GM21515 (cell line): ENCODE results near the gene IGF2.

Experiments used
- ATAC-seq: cut with Tn5 transposase; IDR thresholded peaks from one replicate; pipeline ENCODE4 v1.9.1; 2021; ENCODE audit not compliant: unreplicated experiment

Gene IGF2

DNA sequence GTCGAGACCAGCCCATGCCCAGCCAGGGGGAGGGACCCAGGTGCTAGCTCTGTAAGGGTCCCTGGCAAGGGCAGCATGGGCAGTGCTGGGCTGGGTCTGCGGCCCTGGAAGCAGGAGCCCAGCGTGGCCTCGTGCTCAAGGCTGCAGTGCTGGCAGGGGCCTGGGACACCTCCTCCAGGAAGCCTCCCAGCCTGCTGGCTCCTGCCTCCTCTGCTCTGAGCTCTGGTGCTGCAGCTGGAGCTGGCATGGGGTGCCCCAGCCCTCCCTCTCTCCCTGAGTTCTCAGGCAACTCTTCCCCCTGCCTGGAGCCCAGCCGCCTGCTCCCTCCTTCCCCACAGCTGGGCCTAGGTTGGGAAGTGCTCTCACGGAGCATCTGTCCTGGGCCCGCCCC is 15.0 kb upstream of the IGF2 start:
- ATAC-seq = no peak

DNA sequence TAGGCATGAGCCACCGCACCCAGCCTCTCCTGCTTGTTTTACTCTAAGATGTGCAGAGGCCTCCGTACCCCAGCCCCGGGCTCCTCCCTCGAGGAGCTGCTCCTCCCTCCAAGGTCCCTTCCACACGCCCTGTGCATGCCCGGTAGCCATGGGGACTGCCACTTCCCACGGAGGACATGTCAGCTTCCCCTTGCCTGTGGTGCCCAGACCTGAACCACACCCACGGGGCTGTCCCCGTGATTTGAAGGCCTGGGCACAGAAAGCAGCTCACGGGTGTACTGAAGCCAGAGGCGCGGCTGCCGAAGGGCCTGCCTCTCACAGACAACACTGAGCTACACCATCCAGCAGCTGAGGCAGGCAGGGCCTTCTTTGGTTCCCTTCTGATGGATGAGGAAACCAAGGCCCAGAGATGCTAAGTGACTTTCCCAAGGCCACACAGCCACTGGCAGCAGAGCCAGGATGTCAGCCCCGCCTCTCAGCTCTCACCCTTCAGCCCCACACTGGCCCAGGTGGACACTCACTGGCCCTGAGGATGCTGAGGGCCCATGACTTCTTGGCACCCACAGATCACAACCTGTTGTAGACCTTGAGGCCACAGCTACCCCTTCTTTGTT is 14.5 kb upstream of the IGF2 start:
- no peak for ATAC-seq

DNA sequence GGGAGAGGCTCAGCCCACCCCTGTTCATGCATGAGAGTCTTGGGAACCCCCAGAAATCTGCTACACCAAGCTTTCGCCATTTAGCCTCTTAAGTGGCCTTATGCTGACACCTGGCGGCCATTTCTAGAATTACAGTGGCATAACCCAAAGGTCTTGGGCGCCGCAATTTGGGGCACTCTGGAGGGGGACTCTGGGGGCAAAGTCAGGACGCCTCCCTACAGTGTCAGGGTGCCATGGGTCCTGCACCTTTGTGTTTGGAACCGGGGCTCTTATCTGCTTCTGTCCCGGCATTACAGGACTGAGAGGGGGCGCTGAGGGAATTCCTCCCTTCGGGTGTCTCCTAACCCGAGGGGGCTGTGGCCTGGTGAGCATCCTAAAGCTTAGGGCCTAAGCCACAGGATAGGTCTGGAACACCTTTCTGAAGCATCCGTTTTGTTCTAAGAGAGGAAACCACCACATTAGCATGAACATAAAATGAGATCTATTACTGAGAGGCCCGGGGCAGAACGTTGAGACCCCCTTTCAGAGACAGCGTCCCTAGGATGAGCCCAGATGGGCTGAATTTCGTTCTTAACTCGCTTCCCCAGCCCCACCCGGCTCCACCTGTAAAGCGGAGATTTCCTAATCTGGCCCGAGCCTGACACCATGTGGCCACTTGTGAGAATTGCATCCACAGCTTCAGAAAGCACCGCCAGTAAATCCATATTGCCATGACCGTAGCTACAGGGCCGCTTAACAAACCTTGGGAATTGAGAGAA is 12.5 kb upstream of the IGF2 start:
- ATAC-seq = no peak

DNA sequence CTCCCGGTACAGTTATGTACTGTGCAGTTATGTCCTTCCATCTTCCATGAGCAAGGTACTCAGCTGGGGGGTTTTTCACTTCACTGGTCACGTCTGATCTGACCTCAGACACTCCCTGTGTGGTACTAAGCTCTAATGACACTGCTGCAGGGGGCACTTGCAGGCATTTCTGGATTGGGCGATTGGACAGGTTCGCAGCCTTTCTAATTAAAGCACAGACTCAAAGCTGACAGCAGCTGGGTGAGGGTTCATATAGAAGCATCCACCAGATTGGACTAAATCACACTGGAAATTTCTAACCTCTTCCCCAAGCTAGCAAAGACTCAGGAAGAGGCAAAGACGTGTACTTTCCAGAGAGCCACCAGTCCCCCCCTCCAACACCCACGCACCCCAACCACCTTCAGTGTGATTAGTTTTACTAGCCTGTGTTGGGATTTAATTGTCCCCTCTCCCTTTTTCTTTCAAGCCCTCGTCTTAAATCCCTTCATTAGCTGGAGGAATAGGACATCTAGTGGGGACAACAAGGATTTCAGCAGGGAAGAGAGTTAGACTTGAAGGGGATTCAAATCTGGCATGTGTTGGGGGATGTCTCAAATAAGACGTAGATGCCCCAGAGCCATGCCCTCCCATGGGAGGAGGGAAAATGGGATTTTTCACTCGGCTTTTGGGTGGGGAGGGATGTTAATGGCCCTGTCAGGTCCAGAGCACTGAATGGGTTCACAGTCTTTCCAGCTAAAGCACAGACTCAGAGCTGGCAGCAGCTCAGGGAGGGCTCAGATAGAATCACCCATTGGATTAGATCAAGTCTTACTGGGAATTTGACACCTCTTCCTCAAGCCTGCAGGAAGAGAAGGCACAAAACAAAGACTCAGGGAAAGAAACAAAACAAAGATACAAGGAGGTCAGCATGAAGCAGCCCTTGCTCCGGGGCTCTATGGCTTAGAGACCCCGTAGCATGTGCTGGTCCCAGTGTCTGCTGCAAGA is 11.0 kb upstream of the IGF2 start:
- ATAC-seq = no peak

DNA sequence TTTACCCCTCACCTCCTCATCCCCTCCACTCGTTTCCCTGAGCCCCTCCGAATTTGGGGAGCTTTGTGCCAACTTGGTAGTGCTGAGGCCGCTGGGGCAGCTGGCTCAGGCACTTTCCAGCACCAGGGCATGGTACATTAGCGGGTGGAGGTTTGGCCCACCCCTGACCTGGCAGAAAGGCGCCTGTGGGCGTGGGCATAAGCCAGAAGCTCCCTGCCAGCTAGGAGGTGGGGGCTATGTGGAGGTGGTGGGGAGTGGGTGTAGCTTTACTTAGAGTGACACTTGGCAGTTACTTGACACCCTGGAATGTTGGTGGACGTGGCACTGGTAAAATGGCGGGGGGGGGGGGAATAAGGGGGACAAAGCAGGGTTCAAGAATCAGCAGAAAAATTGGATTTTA is 10.3 kb upstream of the IGF2 start:
- no peak for ATAC-seq

DNA sequence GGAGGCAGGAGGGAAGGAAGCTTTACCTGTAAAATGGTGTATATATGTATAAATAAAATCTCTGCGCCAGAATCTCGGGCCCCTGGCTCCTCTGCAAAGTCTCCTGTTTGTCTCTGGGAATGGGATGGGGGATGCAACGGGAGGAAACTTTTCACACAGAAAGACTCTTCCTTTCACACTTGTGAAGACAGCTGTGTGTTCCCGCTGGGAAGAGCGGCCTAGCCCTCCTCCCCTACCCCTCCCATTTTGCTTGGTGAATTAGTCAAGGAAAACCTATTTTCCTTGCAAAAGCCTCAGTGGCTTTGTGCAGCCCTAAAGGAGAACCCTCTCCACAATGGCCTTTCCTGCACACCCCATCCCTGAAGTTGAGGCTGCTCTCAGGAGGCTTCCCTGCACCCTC is 9.4 kb upstream of the IGF2 start:
- no peak for ATAC-seq

DNA sequence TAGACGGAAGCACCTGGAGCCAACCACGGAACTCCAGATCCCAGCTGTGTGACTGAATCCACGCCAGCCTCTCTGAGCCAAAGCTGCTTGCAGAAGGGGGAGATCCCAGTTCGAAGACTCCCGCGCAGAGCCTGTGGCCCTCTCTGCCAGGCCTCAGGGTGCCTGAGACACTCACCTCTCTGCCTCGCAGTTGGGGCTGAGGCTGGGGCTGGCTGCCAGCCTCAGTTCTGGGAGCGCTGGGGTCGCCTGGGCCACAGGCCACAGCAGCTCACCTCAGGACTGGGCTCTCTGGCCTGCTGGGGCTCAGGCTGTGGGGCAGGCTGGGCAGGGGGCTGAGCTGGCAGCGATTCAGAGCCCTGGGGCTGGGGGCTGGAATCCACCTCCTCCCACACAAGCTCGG is 8.2 kb upstream of the IGF2 start:
- ATAC-seq = no peak

DNA sequence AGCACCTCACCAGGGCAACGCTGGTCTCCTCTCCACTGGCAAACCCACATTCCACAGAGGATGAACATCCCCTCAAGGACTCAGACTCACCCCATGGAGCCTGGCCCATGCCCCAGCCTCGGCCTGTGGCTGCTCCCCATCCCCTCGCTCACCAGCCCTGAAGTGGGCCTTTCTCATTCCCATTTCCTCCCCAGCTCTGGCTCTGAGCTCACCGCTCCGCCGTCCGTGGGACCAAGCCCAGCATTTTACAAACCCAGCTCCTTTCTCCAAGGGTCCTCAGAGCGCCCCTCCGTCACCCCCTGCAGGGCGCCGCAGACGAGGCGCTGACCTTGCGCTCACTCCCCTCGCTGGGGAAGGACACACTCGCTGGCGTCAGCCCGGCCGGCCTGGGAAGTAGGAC is 6.9 kb upstream of the IGF2 start:
- ATAC-seq = no peak

DNA sequence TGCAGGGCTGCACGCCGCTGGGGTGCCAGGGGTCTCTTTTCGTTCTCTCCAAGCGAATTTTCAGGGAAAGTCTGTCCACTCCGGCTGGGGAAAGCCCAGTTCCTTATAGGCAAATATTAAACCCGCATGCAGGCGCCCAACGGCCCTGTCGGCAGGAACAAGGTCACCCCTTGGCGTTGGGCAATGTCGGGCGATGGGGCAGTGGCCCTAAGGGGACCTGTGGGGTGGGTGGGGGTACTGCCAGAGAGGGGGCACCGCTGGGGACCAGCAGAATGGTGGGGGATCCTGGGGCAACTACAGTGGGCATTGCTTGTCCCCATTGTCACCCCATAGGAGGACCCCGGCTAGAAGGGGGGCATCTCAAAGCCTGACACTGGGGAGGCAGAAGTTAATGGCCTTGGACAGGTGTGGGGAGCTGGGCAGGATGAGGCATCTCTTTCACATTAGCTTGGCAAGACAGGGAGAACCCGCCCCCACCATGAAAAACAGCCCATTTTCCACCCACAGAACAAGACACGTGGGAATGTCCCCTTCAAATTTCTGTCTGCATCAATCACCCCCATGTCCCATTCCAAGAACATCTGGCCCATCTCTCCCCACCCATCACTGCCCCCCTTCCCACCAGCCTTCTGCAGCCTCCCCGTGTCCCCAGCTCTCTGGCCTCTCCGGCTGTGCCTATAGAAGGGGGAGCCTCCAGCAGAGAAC is 5.5 kb upstream of the IGF2 start:
- no peak for ATAC-seq

DNA sequence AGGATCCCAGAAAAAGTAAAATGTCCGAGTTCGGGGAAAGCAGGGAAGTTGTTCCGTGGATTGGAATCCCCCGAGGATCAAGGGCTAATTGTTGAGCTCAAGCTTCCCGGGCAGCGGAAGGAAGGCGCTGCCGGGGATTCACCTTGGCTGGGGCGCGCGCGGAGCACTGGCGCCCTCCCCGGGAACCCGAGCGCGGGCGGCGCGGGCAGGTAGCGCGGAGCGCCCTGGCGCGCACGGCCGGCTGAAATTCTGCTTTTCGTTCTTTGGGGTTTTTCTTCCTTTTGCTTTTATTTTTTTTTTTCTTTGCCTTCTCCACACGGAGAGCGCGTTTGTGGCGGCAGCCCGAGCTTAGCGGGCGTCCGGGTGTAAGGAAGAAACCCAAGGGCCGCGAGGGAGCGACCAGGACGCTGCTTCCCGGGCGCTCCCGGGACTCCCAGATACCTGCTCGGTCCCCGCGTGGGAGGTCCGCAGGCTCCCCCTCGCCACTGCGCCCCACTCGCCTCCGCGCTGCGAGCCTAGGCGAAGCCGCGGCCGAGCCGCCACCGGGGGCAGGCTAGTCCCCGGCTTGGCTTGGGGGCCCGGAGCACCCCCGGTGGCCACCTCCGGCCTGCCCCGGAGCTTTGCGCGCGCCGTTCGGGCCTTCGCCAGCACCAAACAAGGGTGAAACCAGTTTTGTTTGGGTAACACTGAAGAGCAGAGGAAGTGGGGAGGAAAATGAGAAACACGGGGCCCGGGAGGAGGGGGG is 4.8 kb upstream of the IGF2 start:
- ATAC-seq = no peak

DNA sequence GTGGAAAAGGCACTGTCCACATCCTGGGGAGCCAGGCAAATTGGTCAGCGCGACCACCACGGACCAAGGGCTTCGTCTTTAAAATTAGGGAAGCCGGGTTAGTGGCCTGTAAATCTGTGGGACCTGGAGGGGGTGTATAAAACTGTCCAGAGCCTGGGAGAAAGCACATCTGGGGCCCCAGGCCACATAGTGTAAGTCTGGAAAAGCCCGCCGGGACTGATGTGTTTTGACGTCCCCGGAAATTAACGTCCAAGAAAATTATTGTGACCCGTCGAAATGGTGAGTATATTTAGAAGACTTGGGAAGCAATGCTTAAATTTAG is 4.2 kb upstream of the IGF2 start:
- no peak for ATAC-seq

DNA sequence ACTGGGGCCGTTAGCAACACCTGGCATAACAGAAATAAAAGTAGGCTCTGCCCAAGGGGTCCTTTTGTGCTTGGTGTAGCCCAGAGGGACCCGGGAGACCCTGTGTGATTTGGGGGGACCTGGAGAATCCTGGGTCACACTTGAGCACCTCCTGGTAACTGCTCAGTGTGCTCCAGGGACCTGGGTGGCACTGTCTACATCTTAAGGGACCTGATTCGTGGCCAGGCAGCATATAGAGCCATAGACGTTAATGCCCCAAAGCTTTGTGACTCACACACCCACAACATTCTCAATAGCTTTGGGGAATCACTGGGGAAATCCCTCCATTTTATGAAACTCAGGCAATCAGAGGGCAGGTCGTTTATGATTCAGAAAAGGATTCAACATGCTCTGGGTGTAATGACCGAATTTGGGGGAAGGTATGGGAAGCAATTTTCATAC is 3.6 kb upstream of the IGF2 start:
- no peak for ATAC-seq

DNA sequence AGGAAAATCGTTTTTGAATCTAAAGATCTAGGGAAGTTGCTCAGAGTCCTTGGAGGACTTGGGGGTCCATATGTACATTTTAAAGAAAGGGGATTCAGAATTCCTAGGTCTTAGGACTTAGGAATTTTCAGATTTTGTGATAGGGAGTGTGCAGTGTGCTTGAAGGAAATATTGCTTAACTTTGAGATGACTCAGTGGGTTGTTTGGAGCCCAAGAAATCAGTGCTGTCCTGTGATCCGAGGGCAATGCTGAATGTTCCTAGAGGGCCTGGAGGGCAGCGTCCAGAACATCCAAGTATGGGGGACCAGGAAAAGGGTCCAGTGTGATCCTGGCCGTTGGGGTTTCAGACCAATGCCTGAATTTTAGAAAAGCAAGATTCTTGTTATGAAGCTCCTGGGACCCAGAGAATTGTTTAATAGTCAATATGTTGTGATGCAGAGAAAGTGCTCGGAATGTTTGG is 3.1 kb upstream of the IGF2 start:
- no peak for ATAC-seq

DNA sequence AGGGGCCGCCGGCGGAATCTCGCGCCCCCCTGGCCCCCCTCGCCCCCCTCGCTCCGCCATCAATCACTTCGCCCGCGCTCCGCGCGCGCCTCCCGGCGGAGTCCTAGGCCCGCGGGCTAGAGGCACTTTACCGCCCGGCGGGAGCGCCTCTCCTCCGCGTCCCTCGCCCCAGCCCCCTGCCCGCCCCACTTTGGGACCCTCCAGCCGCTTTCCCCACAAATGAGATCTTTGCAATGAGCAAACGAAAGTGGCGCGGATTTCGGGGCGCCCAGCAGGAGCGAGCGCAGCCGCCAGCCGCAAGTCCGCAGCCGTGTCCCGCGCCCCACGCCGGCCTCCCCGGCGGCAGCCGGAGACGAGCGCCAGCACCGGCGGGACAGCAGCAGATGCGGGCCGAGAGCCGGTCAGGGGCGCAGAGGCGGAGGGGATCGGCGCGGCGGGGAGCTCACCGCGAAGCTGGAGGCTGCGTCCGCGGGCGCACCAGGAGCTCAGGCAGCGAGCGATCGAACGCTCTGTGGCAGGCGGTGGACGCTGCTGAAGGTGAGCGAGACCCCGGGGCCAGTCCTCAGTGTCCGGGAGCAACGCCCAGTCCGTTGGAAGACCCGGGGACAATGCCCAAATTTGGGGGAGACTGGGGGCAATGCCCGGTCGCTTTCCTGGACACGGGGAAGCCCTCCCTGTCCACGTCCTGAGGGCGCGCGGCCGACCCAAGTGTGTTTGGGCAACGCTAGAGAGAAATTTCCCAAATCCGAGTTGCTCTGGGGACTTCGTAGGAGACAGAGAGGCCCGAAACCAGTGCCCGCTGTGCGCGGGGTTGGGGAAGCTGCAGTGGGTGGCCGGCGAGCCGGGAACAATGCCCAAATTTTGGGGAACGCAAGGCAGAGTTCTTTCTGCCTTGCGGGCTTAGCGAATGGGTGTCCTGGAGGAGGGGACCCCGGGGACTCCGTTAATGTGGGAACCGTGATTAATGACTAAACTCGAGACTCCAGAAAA is 1.5 kb upstream of the IGF2 start:
- ATAC-seq = no peak

DNA sequence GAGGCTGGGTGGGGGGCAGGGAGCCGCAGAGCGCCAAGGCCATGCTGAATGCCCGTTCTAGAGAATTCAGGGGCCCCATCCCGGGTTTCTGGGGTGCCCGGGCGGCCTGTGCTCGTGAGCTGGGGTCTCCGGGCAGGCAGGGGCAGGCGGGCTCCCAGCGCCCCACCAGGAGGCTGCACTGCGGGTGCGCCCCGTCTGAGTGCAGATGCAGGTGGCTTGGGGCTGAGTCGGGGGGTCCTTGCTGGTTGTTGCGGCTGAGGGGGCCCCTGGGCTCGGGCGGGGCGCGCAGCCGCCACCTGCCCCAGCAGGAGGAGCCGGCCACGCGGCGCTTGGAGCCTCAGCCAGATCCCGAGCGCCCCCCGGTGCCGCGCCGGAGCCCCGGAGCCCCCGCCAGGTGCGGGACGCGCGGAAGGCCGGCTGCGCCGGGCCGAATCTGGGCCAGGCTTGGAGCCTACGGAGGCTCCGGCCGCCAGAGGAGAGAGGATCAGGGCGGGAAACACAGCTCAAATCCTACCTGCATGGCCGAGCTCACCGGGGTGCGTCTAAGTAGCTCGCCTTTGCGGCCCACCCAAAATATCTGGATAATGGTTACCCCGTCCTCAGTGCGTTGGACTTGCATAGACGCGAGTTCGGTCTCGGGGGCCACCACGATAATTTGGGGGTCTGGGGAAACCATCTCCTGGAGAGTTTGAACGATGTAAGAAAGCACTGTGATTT is 590 bp upstream of the IGF2 start:
- no peak for ATAC-seq

DNA sequence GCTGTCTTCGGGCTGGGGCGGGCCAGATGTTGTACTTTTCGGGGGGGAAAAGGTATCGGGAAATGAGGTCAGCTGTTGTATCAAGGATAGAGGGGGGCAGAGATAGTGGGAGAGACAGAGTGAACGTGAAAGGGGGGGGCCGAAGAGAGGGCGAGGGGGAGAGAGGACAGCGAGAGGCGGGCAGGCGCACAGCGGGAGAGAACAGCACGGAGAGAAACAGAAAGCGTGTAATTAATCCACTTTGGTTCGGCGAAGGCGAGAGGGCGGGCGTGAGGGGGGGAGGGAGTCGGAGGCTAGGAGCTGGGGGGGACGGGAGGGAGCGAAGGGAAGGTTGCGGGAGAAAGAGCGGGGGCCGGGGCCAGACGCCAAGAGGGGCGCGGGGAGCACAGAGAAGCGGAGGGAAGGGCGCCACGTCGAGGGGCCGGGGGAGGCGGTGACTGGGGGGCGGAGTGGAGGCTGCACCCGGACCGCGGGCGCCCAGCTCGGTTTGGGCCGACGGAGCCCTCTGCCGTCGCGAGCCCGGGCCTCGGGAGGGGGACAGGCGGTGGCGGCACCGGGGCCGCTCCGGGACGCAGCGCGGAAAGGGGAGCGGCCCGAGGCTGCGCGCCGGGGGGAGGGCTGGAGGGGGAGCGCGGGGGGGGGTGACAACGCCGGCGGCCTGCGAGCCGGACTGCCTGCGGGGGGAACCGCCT is 612 bp downstream of the IGF2 start:
- no peak for ATAC-seq

DNA sequence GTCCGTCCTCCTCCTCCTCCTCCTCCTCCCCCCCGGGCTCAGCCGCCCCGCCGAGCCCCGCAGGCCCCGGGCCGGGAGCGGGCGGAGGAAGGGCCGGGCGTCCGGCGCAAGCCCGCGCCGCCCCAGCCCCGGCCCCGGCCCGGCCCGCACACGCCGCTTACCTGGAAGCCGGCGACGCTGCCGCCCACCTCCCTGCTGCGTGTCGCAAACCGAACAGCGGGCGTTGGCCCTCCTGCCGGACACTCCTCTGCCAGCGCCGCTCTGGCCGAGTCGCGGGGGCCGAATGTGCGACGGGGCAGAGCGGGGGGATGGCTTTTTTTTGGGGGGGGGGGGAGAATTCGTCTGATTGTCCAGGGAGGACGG is 1.1 kb downstream of the IGF2 start:
- ATAC-seq = no peak
